Measurements from ENCODE around the gene ME2.

- TF ChIP-seq CTCF (IDR thresholded peaks at IDR 0.05; ENCODE audit: low read depth, low read length) (no peak), EZH2phosphoT487 (IDR thresholded peaks at IDR 0.05; ENCODE audit: low read depth) (no peak)
These were observed 17.3 kb upstream of the ME2 start for GRCh38 chr18:50861617-50862016.

All from OCI-LY3 (cell line).